GM20000 (cell line): ENCODE measurements around the gene INTS1.

Experiments used
- DNase-seq: peaks from one replicate; pipeline ENCODE4 v3.0.0; 2012; ENCODE audit warnings: low spot score
- TF ChIP-seq, protein P1 (sequence below): IDR thresholded peaks from 2 replicates; pipeline ENCODE4 v1.5.1; 2012; ENCODE audit warnings: mild to moderate bottlenecking, control low read depth; ENCODE audit errors: extremely low read depth, missing control alignments

INTS1 gene

DNA sequence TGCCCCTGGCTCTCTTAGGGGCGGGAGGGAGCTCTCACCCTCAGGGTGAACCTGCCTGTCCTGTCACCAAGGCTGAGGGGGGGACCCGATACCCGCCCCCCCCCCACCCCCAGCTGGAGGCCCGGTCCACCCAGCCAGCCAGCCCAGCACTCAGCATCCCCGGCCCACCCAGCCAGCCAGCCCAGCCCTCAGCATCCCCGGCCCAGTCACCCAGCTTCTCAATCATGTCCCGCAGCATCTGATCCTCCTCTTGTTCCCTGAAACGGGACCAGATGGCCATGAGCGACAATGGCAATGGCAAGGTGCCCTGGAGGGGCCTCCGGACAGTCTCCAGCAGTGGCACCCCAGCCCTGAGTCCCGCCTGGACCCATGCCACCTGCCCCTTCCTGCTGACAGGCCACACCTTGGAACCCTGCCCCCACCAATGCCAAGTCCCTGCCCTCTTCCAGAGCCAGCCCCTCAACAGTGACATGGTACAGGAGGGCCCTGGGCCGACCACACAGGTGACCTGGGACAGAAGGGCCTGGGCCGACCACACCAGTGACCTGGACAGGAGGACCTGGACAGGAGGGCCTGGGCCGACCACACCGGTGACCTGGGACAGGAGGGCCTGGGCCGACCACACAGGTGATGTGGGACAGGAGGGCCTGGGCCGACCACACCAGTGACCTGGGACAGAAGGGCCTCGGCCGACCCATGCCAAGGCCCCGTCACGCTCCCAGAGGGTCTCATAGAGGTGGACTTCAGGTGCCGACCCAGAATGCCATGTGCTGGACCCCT, 69.1 kb downstream of the INTS1 start:
- DNase-seq, result no peak
- TF ChIP-seq, protein P1, sequence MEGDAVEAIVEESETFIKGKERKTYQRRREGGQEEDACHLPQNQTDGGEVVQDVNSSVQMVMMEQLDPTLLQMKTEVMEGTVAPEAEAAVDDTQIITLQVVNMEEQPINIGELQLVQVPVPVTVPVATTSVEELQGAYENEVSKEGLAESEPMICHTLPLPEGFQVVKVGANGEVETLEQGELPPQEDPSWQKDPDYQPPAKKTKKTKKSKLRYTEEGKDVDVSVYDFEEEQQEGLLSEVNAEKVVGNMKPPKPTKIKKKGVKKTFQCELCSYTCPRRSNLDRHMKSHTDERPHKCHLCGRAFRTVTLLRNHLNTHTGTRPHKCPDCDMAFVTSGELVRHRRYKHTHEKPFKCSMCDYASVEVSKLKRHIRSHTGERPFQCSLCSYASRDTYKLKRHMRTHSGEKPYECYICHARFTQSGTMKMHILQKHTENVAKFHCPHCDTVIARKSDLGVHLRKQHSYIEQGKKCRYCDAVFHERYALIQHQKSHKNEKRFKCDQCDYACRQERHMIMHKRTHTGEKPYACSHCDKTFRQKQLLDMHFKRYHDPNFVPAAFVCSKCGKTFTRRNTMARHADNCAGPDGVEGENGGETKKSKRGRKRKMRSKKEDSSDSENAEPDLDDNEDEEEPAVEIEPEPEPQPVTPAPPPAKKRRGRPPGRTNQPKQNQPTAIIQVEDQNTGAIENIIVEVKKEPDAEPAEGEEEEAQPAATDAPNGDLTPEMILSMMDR, result no peak

- DNase-seq, result no peak
- TF ChIP-seq, protein P1, result no peak
These were observed 69.9 kb downstream of the INTS1 start for GRCh38 chr7:1434165-1434718.

DNA sequence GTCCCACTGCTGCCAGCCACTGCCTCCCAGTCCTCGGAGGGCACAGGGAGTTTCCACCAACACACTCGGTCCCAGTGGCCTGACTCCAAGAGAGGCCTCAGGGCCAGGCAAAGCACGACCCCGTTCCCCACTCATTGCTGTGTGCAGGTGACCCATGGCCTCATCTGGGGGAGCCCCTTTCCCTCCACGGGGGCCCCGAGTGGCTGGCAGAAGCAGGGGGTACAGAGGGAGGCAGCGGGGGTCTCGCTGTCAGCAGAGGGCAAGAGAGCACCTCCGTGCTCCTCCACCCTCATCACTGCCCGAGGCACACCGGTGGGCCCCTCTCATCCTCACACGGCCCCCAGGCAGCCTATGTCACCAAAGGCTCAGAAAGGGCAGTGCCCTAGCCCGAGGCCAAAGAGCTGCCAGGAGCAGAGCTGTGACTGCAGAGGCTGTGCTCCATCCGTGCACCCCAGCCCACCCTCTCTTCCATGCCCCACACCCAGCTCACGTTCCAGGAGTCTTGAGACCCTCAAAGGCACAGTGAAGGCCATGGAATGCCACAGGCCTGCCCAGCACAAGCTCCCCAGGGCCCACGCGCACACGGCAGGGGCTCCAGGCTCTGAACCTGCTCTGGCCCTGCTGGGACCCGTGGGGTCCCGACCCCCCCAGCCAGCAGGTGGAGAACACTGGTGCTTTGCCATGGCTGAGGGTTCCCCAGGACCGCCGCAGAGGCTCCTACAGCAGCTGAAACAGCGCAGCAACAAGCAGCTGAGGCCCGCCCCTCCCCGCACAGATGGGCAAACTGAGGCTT, 70.9 kb downstream of the INTS1 start:
- no peak for DNase-seq
- TF ChIP-seq, protein P1, result no peak

GRCh38 chr7:1432411-1433082, 71.6 kb downstream of the INTS1 start:
- DNase-seq, result peak; percentile 88
- TF ChIP-seq, protein P1, result peak; percentile 95

DNA sequence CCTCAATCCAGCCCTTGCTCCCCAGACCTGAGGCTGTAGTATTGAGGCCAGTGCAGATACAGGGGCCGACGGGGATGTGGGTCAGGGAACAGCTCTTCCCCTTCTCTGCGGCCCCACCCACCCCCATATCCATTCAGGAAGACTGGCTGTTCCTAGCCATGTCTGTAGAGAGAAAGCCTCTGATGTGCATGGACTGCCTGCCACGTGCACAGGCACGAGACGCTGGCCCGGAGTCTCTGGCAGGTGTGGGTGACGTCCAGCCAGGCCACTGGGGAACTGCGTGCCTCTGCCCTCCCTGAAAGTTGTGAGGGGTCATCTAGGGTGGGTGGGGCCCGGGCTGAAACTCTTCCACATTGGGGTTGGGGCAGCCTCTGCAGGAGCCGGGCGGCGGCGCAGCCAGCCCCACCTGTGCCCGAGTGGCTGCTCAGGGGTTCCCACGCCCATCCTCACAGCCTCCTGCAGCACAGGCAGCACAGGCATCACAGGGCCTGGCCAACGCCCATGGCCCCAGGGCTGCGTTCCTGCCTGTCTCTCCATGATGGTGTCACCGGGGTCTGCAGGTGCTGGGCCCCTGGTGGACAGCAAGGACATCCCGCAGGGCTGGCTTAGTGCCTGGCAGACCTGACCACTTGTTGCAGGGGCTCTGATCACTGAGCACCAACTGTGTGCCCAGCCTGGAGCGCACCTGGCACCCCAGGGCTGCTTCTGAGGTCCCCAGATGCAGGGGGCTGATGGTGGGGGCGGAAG, 72.4 kb downstream of the INTS1 start:
- no peak for DNase-seq
- TF ChIP-seq, protein P1, result no peak

DNA sequence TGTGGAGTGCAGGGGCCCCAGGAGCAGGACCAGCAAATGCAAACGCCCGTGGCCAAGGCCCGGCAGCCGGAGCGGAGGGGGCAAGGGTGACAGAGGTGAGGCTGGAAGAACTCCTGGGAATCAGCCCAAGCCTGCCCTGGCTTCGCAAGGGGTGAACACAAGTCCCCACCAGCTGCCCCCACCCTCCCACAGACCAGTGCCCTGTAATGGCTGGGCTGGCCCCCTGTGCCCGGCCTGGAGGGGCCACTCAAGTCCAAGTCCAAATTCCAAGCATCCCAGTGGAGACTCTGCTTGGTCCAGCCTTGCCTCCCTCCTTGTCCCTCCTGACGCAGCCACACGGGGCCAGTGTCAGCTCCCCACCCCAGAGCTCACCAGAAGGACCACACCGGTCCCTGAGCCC, 73.0 kb downstream of the INTS1 start:
- DNase-seq, result no peak
- TF ChIP-seq, protein P1, result no peak
